Measurements from ENCODE around the gene HHATL.

DNA sequence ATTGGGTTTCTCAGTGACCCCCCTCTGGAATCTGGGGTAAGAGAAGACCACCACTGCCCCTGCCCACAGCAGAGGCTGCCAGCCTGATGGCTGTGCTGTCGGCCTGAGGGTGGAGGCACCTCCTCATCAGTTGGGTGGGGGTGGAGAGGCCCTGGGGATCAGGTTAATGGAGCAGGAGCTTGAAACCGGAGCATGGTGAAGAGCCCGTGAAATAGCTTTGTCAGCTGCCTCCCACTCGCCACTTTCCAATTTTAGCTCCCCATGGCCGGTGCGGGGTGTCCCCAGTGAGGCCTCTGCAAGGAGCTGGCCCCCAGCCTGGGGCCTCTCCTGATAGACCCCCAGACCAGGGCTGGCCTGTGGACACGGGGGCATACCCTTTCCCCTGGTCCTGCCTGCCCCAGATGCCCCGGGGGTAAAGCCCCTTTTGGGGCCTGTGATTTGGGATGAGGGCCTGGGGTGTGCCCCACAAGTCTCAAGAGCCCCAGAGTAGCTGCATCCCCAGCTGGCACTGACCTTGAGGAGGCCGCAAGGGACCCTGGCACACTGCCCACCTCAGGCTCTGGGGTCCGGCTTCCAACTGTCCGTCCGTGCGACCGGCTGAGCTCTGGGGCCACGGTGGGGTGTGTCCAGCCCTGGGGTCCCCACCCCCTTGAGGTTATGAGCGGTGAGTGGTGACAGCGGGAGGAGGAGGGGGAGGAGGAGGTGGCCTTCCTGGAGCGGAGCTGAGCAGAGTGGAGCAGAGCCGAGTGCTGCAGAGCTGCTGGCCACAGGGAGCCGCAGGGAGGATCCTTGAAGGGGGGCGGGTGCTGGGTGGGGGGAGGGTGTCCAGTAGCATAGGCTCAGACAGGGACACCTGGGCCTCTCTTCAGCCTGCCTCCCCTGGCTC, at the start of gene HHATL:
- TF ChIP-seq CTCF (IDR thresholded peaks at IDR 0.05) = no peak
- TF ChIP-seq POLR2A (IDR thresholded peaks at IDR 0.05) = no peak
- TF ChIP-seq EP300 (IDR thresholded peaks at IDR 0.05) = no peak

All from ovary (tissue), 3 donors.